ENCODE data around the gene COL6A2. TPM values are rescaled to one million over a fixed set of nuclear protein-coding genes. Genes with fewer than 3 reads are reported as not detected.

Gene COL6A2
- total and polyA plus RNA-seq, 2 experiments from 2014 or later = 650 to 1,939 TPM

DNA sequence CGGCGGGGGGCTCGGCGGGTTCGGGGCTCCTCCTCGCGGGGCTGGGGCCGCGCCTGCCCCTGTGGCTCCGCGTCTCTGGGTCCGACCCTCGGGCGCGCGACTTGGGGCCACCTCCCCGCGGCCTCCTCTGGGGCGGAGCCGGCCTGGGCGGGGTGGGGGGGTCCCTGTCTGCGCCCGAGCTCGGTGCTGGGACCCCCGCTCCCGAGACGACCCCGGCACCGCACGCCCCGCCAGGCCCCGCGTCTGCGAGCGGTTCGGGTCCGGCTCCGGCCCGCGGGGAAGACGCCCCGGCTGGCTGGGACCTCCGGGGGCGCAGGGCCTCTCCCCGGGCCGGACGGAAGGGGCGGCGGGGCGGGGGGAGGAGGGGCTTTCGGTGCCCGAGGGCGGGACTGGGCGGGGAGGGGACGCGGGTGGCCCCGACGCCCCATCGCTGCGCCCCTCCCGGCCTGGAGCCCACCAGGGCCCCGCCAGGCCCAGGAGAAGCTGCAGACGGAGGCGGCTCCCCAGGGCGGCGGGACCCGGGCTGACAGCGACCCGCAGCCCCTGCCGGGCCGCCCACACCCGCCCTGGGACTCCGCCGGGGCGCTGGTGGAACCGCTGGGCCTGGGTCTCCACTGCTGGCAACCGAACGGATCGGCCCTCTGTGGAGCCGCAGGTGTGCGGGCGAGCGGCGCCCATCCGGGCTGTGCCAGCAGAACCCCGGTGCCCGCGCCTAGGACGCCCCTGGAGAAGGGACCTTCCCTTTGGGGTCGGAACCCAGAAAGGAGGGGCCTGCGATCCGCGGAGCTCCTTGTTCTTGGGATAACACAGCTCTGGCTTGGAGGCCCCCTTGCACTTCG, 610 bp downstream of the COL6A2 start:
- H4K20me1 ChIP-seq (ENCODE audit: insufficient read depth) = peaks cover 5% of the 10 kb centered on the region; the same call in 1 of the 2 replicates
- H3K4me3 ChIP-seq = peak overlapping the region; percentile 85
- no peaks in the 10 kb centered on the region for H3K9me2 ChIP-seq (ENCODE audit: insufficient read depth)
- peak; percentile 47 for DNase-seq
- H3K27ac ChIP-seq = peak overlapping the region; percentile 92
- H3K9ac ChIP-seq = peak overlapping the region; percentile 97
- peaks cover 16% of the 10 kb centered on the region for H3K36me3 ChIP-seq (ENCODE audit: low read depth)
- peaks cover 18% of the 10 kb centered on the region for H3K4me1 ChIP-seq (ENCODE audit: insufficient read depth)
- H3K9me3 ChIP-seq (ENCODE audit: low read depth) = peaks cover 9% of the 10 kb centered on the region
- in situ Hi-C loops (cut with MboI) = no loop called here
- WGBS, 2 experiments (ENCODE audit: low coverage in 1 of 2, low lambda C conversion rate in 2 of 2, missing lambda C conversion rate in 2 of 2) = 1 to 2% methylated on average over 27 to 48 of the region's 94 CpGs
- TF ChIP-seq EZH2phosphoT487 (IDR thresholded peaks at IDR 0.05; ENCODE audit: insufficient read depth, low read depth) (no peak), EZH2 (IDR thresholded peaks at IDR 0.05; ENCODE audit: insufficient read depth, poor library complexity, severe bottlenecking) (no peak)
- no peak overlapping the region for H2AFZ ChIP-seq
- peaks cover 51% of the 10 kb centered on the region for H3F3A ChIP-seq (ENCODE audit: insufficient read depth)
- H3K27me3 ChIP-seq (replicated peaks; ENCODE audit: insufficient read depth) = no peaks in the 10 kb centered on the region
- H3K79me2 ChIP-seq (ENCODE audit: insufficient read depth) = peaks cover 52% of the 10 kb centered on the region
- H3K4me2 ChIP-seq (ENCODE audit: unreplicated experiment) = peak overlapping the region; percentile 95

GRCh38 chr21:46099476-46099875, 1.6 kb downstream of the COL6A2 start:
- peak overlapping the region; percentile 92 for H3K27ac ChIP-seq
- peaks cover 6% of the 10 kb centered on the region; the same call in 1 of the 2 replicates for H4K20me1 ChIP-seq (ENCODE audit: insufficient read depth)
- H3K4me2 ChIP-seq (ENCODE audit: unreplicated experiment) = peak overlapping the region; percentile 95
- H2AFZ ChIP-seq = no peak overlapping the region
- H3K4me3 ChIP-seq = peak overlapping the region; percentile 85
- H3K36me3 ChIP-seq (ENCODE audit: low read depth) = peaks cover 24% of the 10 kb centered on the region
- peaks cover 9% of the 10 kb centered on the region for H3K9me3 ChIP-seq (ENCODE audit: low read depth)
- peak; percentile 74 for DNase-seq
- WGBS, 2 experiments (ENCODE audit: low coverage in 1 of 2, low lambda C conversion rate in 2 of 2, missing lambda C conversion rate in 2 of 2) = 0% methylated on average over 18 of the region's 18 CpGs
- no peaks in the 10 kb centered on the region for H3K9me2 ChIP-seq (ENCODE audit: insufficient read depth)
- in situ Hi-C loops (cut with MboI) = no loop called here
- H3K9ac ChIP-seq = peak overlapping the region; percentile 97
- no peaks in the 10 kb centered on the region for H3K27me3 ChIP-seq (replicated peaks; ENCODE audit: insufficient read depth)
- peaks cover 62% of the 10 kb centered on the region for H3K79me2 ChIP-seq (ENCODE audit: insufficient read depth)
- peaks cover 56% of the 10 kb centered on the region for H3F3A ChIP-seq (ENCODE audit: insufficient read depth)
- H3K4me1 ChIP-seq (ENCODE audit: insufficient read depth) = peaks cover 17% of the 10 kb centered on the region
- no peak for TF ChIP-seq EZH2phosphoT487 (IDR thresholded peaks at IDR 0.05; ENCODE audit: insufficient read depth, low read depth)
- TF ChIP-seq EZH2 (IDR thresholded peaks at IDR 0.05; ENCODE audit: insufficient read depth, poor library complexity, severe bottlenecking) = no peak

DNA sequence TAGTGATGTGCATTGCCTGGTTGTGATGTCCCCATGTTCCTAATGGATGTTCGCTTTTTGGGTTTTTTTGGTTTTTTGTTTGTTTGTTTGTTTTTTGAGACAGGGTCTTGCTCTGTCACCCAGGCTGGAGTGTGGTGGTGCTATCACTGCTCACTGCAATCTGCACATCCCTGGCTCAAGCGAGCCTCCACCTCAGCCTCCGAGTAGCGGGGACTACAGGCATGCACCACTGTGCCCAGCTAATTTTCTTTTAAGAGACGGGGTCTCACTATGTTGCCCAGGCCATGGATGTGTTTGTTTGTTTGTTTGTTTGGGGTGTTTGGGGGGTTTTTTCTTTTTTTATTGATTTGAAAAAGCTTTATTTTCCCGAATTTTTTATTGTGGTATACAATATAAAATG, 2.1 kb downstream of the COL6A2 start:
- H3K27me3 ChIP-seq (replicated peaks; ENCODE audit: insufficient read depth) = no peaks in the 10 kb centered on the region
- peaks cover 29% of the 10 kb centered on the region for H3K36me3 ChIP-seq (ENCODE audit: low read depth)
- peaks cover 56% of the 10 kb centered on the region for H3F3A ChIP-seq (ENCODE audit: insufficient read depth)
- peaks cover 9% of the 10 kb centered on the region for H3K9me3 ChIP-seq (ENCODE audit: low read depth)
- no peak for TF ChIP-seq EZH2phosphoT487 (IDR thresholded peaks at IDR 0.05; ENCODE audit: insufficient read depth, low read depth)
- TF ChIP-seq EZH2 (IDR thresholded peaks at IDR 0.05; ENCODE audit: insufficient read depth, poor library complexity, severe bottlenecking) = no peak
- H3K4me3 ChIP-seq = peak overlapping the region; percentile 85
- H3K4me2 ChIP-seq (ENCODE audit: unreplicated experiment) = peak overlapping the region; percentile 95
- peak overlapping the region; percentile 92 for H3K27ac ChIP-seq
- H3K4me1 ChIP-seq (ENCODE audit: insufficient read depth) = peaks cover 17% of the 10 kb centered on the region
- no peak for DNase-seq
- peak overlapping the region; percentile 97 for H3K9ac ChIP-seq
- H2AFZ ChIP-seq = no peak overlapping the region
- peaks cover 6% of the 10 kb centered on the region; the same call in 1 of the 2 replicates for H4K20me1 ChIP-seq (ENCODE audit: insufficient read depth)
- 8 to 11% methylated on average over 6 of the region's 6 CpGs for WGBS, 2 experiments (ENCODE audit: low coverage in 1 of 2, low lambda C conversion rate in 2 of 2, missing lambda C conversion rate in 2 of 2)
- in situ Hi-C loops (cut with MboI) = loop anchor here (5.0 kb wide), 1 partner anchor 128 kb away; no protein-coding TSS in a partner anchor
- H3K9me2 ChIP-seq (ENCODE audit: insufficient read depth) = no peaks in the 10 kb centered on the region
- H3K79me2 ChIP-seq (ENCODE audit: insufficient read depth) = peaks cover 67% of the 10 kb centered on the region

DNA sequence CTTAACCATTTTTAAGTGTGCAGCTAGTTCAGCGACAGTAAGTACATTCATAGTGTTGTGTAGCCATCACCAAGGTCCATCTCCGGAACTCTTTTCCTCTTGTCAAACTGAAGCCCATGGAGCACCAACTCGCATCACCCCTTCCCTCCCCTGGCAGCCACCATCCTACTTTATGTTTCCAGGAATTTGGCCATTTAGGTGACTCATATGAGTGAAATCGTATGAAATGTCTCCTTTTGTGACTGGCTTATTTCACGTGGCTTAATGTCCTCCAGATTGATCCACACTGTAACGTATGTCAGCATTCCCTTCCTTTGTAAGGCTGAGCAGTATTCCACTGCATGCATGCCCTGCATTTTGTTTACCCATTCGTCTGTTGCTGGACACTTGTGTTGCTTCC, 2.5 kb downstream of the COL6A2 start:
- Histone ChIP-seq H3K27ac (peak overlapping the region; percentile 92), H3F3A (ENCODE audit: insufficient read depth) (peaks cover 54% of the 10 kb centered on the region), H3K9me3 (ENCODE audit: low read depth) (peaks cover 9% of the 10 kb centered on the region), H3K4me2 (ENCODE audit: unreplicated experiment) (peak overlapping the region; percentile 95), H3K4me1 (ENCODE audit: insufficient read depth) (peaks cover 17% of the 10 kb centered on the region), H3K79me2 (ENCODE audit: insufficient read depth) (peaks cover 71% of the 10 kb centered on the region), H3K9me2 (ENCODE audit: insufficient read depth) (no peaks in the 10 kb centered on the region), H4K20me1 (ENCODE audit: insufficient read depth) (peaks cover 6% of the 10 kb centered on the region; the same call in 1 of the 2 replicates), H3K36me3 (ENCODE audit: low read depth) (peaks cover 30% of the 10 kb centered on the region), H3K27me3 (replicated peaks; ENCODE audit: insufficient read depth) (no peaks in the 10 kb centered on the region), H3K9ac (peak overlapping the region; percentile 97), H3K4me3 (peak overlapping the region; percentile 85), H2AFZ (no peak overlapping the region)
- no peak for TF ChIP-seq EZH2 (IDR thresholded peaks at IDR 0.05; ENCODE audit: insufficient read depth, poor library complexity, severe bottlenecking)
- TF ChIP-seq EZH2phosphoT487 (IDR thresholded peaks at IDR 0.05; ENCODE audit: insufficient read depth, low read depth) = no peak
- 2% methylated on average over 7 of the region's 7 CpGs for WGBS, 2 experiments (ENCODE audit: low coverage in 1 of 2, low lambda C conversion rate in 2 of 2, missing lambda C conversion rate in 2 of 2)
- in situ Hi-C loops (cut with MboI) = loop anchor here (5.0 kb wide), 1 partner anchor 128 kb away; no protein-coding TSS in a partner anchor
- peak; percentile 90 for DNase-seq

All from GM23248 (cell line).